Lung (tissue), 12 donors: ENCODE data around the gene SMTN. TPM values are rescaled to one million over a fixed set of nuclear protein-coding genes. Genes with fewer than 3 reads are reported as not detected.

Source experiments
- ATAC-seq: fragments of 200-7000 bp; cut with Tn5 transposase; one replicate; pipeline ENCODE4 v1.9.1; 2020; ENCODE audit warnings: moderate number of reproducible peaks; ENCODE audit not compliant: insufficient read depth, low FRiP score
- DNase-seq, 3 donors: peaks; one replicate each; pipeline ENCODE4 v3.0.0-alpha.2; 2013 to 2017
- H3K27ac ChIP-seq, 2 donors: one replicate each; pipeline ENCODE4 v1.5.1; 2013; ENCODE audit warnings: mild to moderate bottlenecking in 2 of 2, moderate library complexity in 2 of 2, control low read depth in 1 of 2, inconsistent platforms in 1 of 2, low read depth in 1 of 2, low read length in 1 of 2
- H3K27me3 ChIP-seq, 3 donors: one replicate each; pipeline ENCODE4 v1.5.1; 2013; ENCODE audit warnings: low read length in 2 of 3; ENCODE audit not compliant: control insufficient read depth in 3 of 3, insufficient read depth in 3 of 3
- H3K36me3 ChIP-seq, 4 donors: one replicate each; pipeline ENCODE4 v1.5.1; 2013; ENCODE audit warnings: low read length in 4 of 4, mild to moderate bottlenecking in 1 of 4, moderate library complexity in 1 of 4; ENCODE audit not compliant: control insufficient read depth in 4 of 4, insufficient read depth in 4 of 4
- H3K4me1 ChIP-seq, 5 donors: one replicate each; pipeline ENCODE4 v1.5.1; 2013; ENCODE audit warnings: low read length in 5 of 5, mild to moderate bottlenecking in 2 of 5, moderate library complexity in 1 of 5; ENCODE audit not compliant: control insufficient read depth in 5 of 5, insufficient read depth in 5 of 5
- H3K4me3 ChIP-seq: one replicate; pipeline ENCODE4 v1.5.1; 2013; ENCODE audit warnings: mild to moderate bottlenecking, control low read depth, moderate library complexity
- H3K9ac ChIP-seq, 2 donors: one replicate each; pipeline ENCODE4 v1.5.1; 2013; ENCODE audit warnings: low read length in 2 of 2, control low read depth in 1 of 2; ENCODE audit not compliant: insufficient read depth in 1 of 2
- H3K9me3 ChIP-seq, 4 donors: one replicate each; pipeline ENCODE4 v1.5.1; 2013; ENCODE audit warnings: low read length in 3 of 4, mild to moderate bottlenecking in 1 of 4, moderate library complexity in 1 of 4; ENCODE audit not compliant: control insufficient read depth in 4 of 4, insufficient read depth in 3 of 4
- WGBS, 2 donors: extraction: QIAGEN DNeasy Blood & Tissue Kit; methylation state at CpG; one replicate each; pipeline ENCODE4 v1.1.7; 2013; 5-methylcytosine and 5-hydroxymethylcytosine counted together
- polyA plus RNA-seq, 2 donors: library from polyadenylated mRNA; stranded (reverse); fragments of 200-250 nt; gene quantifications; one replicate each; pipeline ENCODE4 v1.2.1, GENCODE V29; 2013
- total RNA-seq, 2 donors: library from RNA; depleted of rRNA in 1 of 2; stranded (reverse); fragments of >200 nt in 1 of 2; gene quantifications; one replicate each; pipeline ENCODE4 v1.2.1, GENCODE V29; 2014 to 2021
- TF ChIP-seq, protein P1 (sequence below): IDR thresholded peaks from 2 replicates; pipeline ENCODE4 v1.5.1; 2012; ENCODE audit warnings: mild to moderate bottlenecking; ENCODE audit errors: control extremely low read depth, extremely low read depth
- donor health status: control.
- donor health status: control.
- donor health status: Bipolar disorder and iron deficiency.
- donor health status: healthy.
- donor health status: DM: yes; HTN: yes; CAD: no.

The SMTN gene
- total and polyA plus RNA-seq, 4 donors, result 30.8 to 101 (median 64.7) TPM

DNA sequence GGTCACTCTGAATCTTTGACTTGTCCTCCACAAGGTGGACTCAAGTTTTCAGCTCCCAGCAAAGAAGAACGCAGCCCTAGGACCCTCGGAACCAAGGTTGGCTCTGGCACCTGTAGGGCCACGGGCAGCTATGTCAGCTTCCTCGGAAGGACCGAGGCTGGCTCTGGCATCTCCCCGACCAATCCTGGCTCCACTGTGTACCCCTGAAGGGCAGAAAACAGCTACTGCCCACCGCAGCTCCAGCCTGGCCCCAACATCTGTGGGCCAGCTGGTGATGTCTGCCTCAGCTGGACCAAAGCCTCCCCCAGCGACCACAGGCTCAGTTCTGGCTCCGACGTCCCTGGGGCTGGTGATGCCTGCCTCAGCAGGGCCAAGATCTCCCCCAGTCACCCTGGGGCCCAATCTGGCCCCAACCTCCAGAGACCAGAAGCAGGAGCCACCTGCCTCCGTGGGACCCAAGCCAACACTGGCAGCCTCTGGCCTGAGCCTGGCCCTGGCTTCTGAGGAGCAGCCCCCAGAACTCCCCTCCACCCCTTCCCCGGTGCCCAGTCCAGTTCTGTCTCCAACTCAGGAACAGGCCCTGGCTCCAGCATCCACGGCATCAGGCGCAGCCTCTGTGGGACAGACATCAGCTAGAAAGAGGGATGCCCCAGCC is 43.8 kb downstream of the SMTN start:
- H3K9ac ChIP-seq, result no peak overlapping the region
- H3K4me3 ChIP-seq, result no peak overlapping the region

GRCh38 chr22:31125521-31126117 is 44.5 kb downstream of the SMTN start:
- no peaks in the 10 kb centered on the region for H3K36me3 ChIP-seq
- TF ChIP-seq, protein P1, sequence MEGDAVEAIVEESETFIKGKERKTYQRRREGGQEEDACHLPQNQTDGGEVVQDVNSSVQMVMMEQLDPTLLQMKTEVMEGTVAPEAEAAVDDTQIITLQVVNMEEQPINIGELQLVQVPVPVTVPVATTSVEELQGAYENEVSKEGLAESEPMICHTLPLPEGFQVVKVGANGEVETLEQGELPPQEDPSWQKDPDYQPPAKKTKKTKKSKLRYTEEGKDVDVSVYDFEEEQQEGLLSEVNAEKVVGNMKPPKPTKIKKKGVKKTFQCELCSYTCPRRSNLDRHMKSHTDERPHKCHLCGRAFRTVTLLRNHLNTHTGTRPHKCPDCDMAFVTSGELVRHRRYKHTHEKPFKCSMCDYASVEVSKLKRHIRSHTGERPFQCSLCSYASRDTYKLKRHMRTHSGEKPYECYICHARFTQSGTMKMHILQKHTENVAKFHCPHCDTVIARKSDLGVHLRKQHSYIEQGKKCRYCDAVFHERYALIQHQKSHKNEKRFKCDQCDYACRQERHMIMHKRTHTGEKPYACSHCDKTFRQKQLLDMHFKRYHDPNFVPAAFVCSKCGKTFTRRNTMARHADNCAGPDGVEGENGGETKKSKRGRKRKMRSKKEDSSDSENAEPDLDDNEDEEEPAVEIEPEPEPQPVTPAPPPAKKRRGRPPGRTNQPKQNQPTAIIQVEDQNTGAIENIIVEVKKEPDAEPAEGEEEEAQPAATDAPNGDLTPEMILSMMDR, result no peak
- DNase-seq (no peak), ATAC-seq (no peak)
- H3K27me3 ChIP-seq, result no peaks in the 10 kb centered on the region
- H3K4me1 ChIP-seq, result peaks cover 0 to 1% (median 0%) of the 10 kb centered on the region in 5 donors
- H3K4me3 ChIP-seq, result no peak overlapping the region
- 83 to 92% methylated on average over 12 of the region's 12 CpGs for WGBS, 2 donors
- H3K9me3 ChIP-seq, result no peaks in the 10 kb centered on the region
- H3K27ac ChIP-seq, result no peak overlapping the region
- no peak overlapping the region for H3K9ac ChIP-seq

More for the DNA sequence above, 43.8 kb downstream of the SMTN start:
- Histone ChIP-seq H3K4me1 (peaks cover 0 to 1% (median 0%) of the 10 kb centered on the region in 5 donors), H3K36me3 (no peaks in the 10 kb centered on the region), H3K27me3 (no peaks in the 10 kb centered on the region), H3K9me3 (no peaks in the 10 kb centered on the region), H3K27ac (no peak overlapping the region)
- ATAC-seq (no peak), DNase-seq (no peak)
- 85 to 96% methylated on average over 13 to 14 of the region's 14 CpGs for WGBS, 2 donors
- TF ChIP-seq, protein P1, result no peak

DNA sequence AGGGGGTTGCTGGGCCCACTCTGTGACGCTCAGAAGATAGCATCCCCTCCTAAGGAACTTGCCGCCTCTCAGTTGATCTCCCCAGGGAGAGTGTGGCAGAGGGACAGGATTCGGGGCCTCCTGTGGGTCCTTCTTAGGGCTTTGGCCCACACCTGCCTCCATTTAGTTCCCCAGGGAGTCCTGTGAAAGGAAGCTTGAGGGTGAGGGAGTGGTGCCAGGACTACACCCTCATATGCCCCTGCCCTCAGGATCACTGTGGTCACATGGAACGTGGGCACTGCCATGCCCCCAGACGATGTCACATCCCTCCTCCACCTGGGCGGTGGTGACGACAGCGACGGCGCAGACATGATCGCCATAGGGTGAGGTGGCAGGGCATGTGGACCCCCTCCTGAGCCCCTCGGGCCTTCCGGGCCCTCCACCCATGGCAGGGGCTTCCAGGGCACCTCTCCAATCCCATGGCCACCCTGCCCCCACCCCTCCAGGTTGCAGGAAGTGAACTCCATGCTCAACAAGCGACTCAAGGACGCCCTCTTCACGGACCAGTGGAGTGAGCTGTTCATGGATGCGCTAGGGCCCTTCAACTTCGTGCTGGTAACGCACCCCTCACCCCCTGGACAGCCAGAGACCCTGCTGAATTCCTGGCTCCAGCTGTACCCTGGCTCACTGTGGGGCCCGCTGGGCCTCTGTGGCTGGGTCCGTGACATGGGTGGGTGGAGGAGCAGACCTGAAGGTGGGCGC is 45.2 kb downstream of the SMTN start:
- DNase-seq (no peak), ATAC-seq (no peak)
- 85 to 89% methylated on average over 22 of the region's 22 CpGs for WGBS, 2 donors
- TF ChIP-seq, protein P1, result no peak
- Histone ChIP-seq H3K27me3 (no peaks in the 10 kb centered on the region), H3K27ac (no peak overlapping the region), H3K4me1 (peaks cover 0 to 7% (median 0%) of the 10 kb centered on the region in 5 donors), H3K9me3 (no peaks in the 10 kb centered on the region), H3K9ac (no peak overlapping the region), H3K4me3 (no peak overlapping the region), H3K36me3 (no peaks in the 10 kb centered on the region)
